Activated CD4-positive, alpha-beta T cell treated with anti-CD3 and anti-CD28 coated beads, Interleukin-2, amount 50 U/mL, for 1 hour (primary cell): ENCODE data around the gene FYB1.

Source experiments
- DNase-seq: peaks from one replicate; pipeline ENCODE4 v3.0.0-alpha.2; 2020

FYB1 gene

DNA sequence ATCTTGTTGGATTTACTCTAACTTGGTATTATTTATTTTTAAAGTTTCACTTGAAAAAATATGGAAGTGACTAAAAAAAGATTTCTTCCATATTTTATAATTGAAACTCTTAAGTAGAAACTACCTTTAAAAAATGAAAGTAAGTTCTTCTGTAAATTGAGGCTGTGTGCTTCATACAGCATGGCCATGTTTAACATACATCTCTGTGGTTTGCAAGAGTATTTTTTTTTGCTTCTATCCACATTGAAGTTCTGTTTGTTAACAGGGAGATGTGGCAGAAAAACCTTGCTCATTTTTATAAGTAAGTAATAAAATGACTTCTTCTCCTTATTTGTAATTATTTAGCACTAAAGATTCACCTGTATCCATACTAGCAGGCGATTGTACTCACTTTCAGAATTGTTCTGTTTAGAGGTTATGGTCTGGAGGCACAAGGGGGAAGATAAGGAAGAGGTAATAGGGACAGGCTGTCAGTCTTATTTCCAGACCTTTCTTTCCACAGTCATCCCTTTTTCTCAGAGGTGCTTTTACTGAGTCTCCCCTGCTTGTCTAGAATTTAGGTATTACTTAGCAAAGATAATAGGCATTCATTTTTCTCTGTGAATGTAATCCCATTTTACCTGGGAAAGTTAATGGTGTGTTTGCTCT is 16.0 kb downstream of the FYB1 start:
- no peak for DNase-seq

DNA sequence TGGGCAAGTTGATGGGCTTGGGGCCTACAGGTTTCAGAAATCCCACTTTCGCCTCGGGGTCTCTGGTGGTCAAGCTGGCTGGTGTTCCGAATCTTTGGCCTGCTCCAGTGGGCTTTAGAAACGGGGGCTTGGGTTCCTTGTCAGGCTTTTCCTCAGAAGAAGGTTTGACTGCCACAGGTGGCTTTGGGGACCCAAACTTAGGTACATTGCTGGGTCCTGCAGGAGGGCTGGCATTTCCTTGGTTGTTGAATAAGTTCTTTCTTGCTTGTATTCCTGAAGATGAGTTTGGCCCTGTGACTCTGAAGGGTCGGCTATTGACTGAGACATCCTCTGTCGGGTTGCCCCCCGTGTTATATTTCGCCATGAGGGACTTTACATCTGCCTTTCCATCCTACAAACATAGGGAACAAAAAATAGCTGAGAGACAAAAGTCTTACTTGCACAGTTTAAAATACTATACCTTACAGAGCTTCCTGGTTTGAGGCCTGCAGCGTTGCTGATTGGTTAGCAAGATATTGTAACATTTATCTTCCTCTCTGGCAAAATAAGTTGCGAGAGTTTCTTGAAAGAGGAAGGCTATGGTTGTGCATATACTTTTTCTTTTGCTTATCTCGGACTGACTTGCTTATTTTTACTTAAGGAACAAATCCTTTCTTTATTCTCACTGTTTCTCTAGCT is 16.6 kb downstream of the FYB1 start:
- peak; percentile 30 for DNase-seq

DNA sequence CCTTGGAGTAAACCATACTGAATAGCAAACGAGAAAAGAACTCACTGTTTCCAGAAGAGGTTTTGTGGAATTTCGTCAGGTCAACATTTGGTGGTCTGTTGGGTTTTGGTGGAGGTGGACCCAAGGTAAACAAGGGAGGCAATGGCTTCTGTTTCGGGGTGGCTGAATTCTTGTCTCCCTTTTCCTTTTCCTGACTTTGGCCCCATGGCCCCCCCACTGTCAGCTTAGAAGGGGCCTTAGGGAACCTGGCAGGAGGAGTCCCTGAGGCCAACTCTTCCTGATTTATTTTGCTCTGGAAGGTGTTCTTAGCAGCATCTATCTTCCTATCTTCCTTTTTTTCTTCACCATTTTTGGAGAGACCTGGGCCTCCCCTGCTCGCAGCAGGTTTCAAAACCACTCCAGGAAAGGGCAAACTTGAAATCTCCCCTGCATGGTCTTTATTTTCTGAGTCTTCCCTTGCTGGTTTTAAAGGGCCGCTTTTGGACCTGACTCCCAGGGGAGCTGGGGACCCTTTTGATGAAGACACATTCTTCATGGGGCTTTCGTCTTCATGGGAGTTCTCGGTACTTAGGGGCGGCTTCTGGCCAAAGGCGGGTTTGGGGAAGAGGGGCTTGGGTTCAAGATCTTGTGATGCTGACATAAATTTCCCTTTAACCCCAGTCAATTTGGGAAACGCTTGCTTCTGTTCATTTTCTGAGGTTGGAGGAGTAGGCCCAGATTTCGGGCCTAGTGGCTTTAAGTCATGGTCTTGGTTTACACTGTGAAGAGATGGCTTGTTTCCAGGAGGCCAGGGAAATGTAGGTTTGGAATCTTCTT is 17.4 kb downstream of the FYB1 start:
- DNase-seq, result no peak

DNA sequence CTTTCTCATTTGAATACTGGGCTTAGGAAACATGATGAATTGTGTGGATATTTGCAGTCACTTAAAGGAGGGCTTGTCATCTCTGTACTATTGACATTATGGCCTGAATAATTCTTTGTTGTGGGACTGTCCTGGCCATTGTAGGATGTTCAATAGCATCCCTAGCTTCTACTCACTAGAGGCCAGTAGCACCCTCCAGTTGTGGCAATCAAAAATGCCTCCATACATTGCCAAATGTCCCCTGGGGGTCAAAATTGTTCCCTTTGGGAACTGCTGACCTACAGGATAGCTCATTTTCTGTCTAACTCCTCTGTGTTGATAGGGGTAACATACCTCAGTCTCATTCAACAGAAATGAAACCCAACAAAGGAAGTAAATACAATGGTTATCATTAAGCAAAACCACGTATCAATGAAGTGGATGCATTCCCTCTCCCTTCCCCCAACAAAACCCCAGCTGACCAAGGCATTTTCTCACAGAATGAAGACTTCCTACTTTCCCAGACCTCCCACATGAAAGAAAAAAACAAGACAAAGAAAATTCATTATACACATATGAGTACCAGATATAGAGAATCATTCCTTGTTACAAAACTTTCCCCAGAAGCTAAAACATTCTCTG is 18.1 kb downstream of the FYB1 start:
- DNase-seq, result no peak

DNA sequence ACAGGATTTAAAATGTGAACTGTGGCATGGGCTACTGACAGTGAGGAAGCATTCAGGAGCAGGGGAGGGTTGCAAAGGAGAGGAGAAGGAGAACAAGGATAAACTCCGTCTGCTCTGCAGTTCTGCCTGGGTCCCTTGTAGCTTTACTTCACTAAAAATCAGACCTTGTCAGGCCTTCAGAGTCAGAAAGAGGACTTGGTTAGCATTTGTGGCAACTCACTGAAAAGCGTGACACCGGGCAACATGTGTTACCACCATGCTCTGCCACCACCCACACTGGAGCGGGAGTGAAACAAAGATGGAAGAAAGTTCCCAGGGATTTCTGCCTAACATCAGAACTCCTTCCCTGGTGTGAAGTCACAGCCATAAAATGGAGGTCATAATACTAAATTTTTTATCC is 19.3 kb downstream of the FYB1 start:
- no peak for DNase-seq

DNA sequence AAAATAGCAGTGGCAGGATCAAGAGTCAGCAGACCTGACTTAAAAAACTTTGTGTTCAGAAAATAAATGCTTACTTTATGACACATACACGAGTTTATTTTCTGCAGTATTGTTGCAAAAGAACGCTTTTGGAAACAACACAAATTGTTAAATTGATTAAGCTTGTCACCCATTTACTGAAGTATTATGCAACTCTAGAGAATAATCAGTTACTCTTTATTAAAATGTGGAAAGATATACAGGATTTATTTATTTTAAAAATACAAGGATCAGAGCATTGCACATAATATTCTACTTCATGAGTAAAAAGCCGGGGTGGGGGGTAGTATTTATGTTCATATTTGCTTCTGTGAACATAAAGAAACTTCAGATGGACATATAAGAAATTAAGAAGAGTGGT is 20.0 kb downstream of the FYB1 start:
- no peak for DNase-seq

DNA sequence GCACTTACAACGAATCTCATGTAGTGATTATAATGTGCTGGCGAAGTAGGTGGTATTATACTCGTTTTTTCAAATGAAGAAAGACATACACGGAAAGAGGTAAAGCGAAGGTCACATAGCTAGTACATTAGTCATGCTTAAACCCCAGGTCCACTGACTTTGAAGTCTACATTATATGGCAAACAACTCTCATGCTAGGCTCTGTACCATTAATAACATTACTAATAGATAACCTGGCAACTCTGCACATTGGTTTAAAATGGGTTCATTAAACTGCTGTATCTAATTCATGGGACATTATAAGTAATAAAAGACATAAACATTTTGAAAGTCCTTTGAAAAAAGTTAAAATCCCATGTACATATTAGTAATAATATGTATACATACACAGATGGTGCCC is 21.2 kb downstream of the FYB1 start:
- no peak for DNase-seq

DNA sequence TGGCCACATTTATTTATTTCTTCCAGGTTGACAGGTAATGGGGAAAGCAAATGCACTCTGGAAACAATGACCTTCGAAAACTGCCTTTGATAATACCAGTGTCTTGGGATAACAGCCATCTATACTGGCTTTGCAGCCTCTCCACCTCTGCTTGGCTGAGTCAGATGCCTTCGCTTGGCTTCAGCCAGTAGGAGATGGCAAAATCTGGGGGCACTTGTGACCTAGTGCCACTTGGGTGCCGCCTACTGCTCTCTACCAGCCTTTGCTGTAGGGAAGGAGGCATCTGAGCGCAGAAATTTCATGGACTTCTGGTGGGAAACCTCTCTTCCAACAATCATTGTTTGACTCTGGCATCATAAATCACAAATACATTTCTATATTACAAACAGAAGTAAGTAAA is 21.8 kb downstream of the FYB1 start:
- peak; percentile 63 for DNase-seq

DNA sequence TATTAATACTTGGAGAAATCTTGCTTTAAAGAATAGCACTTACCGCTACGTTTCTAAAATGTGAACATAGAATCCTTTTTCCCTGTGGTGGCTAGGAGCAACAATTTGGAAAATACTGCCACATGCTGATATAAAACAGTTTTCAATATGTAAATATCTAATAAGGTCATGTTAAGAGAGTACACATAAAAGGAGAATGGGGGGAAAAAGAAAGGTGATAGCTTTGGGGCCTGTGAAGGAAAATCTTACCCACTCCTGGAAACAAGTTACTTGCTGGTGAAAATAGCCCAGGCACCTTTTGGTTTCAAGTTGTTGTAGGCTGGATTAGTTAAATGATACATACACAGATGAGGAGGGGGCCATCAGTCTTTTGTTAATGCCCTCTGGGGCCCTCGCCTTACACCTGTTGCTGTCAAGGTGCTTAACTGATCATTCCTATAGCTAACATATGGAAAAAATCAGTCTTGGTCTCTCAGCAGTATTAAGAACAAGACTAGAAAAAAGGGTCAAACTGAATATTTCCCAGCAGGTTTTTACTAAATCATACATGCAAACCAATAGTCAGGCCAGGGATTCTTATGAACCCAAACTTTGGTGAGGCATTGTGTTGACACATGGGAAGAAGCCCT is 24.1 kb downstream of the FYB1 start:
- no peak for DNase-seq

DNA sequence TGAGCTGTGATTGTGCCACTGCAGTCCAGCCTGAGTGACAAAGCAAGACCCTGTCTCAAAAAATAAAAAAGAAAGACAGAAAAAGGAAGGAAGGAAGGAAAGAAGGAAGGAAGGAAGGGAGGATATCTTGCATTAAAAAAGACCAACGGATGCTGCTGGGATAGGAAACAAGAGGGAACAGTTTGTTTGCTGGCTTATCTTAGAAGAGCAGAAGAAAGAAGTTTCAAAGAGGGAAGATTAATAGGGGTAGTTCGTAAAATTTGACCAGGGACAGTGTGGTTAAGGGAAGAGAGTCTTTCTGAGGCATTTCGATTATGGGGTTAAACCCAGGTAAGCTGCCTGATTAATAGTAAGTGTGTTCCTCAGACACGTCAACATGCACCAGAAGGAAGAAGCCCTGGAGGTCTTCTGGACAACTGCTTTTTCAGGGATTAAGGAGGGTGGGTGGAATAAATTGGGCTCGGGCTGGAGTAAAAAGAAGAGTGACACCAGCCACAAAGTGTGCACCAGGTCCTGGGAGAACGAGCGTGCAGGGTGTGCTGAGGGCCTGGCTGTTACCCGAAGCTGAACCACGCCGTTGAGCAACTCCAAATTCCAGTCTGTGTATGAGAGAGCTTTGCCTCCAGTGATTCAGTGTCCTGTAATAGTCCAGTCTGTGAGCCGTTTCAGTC is 24.8 kb downstream of the FYB1 start:
- no peak for DNase-seq

DNA sequence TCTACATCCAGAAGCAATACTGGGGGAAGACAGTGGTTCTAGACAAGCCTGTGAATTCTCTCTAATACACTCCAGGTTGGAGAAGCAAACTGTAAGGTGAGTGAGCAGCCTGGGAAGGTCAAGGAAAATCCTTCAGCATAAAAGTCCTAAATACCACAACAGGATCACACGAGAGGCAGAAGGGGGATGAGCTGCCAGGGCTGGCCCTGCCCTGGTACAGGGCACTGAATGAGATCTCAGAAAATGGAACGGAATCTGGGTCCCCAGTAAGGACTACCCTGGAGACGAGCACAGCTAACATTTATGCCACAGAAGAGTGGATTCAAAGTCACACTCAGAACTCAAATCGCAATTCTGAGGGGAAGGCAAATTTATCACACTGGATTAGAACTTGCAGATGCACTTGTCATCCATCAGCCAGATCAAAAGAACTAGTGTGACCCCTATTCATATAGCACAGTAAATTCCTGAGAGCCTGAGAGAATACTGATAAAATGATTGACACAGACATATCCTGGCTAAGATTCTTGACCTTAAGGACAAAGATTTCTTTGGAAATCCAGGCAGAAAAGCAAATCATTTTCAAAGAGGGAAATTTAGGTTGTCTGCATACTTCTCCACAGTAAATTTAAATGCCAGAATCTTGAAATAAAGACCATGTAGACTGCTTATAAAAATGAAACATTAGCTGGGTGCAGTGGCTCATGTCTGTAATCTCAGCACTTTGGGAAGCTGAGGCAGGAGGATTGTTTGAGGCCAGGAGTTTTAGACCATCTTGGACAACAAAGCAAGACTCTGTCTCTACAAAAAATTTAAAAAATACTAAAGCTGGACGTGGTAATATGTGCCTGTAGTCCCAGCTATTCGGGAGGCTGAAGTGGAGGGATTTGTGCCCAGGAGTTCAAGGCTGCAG is 25.6 kb downstream of the FYB1 start:
- DNase-seq, result no peak

DNA sequence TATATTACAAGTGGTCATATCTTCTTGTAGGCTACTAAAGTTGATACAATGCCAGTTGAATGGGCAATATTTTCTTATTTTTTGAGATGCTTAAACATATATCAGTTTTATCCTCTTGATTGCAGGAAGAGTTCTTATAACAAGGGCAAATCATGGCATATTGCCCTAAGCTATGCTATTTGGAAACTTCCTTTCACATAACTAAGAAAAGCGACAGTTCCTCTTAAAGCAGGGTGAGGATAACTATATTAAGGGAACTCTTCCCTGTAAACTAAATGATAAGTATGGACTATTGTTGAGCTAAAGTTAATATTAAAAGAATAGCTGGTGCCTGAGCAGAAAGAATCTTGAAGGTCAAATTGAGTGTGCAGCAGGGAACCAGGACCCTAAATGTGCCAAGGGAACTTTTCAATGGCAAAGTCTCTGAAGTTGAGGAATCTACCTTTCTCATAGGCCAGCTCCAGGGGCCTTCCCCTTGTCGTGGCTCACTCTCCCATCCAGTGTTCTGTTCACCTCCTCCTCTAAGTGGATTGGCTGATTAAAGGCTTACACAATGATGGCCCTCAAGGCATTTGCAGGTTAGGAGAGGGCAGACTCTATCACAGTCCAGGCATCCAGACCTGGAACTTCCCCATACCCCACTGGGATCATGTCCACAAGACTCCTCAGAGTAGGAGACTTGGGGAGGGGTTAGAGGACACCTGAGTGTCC is 26.8 kb downstream of the FYB1 start:
- no peak for DNase-seq

DNA sequence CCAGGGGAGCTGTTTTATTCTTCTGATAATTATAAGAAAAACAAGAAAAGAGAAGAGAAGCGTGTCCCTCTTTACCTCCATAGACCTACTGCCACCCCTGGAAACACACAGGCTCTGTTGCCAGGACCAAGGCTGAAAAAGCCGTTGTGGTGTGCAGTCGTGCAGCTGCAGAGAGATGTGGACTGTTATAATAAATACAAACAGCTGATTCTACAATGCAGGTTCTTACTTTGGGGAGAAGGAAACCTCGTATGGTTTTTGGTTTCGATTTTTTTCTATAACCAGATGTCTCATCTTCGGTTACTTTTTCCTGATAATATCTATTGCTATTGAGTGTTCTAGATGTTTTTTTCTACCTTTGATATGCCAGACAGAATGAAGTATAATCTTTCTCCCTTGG is 28.1 kb downstream of the FYB1 start:
- DNase-seq, result no peak

DNA sequence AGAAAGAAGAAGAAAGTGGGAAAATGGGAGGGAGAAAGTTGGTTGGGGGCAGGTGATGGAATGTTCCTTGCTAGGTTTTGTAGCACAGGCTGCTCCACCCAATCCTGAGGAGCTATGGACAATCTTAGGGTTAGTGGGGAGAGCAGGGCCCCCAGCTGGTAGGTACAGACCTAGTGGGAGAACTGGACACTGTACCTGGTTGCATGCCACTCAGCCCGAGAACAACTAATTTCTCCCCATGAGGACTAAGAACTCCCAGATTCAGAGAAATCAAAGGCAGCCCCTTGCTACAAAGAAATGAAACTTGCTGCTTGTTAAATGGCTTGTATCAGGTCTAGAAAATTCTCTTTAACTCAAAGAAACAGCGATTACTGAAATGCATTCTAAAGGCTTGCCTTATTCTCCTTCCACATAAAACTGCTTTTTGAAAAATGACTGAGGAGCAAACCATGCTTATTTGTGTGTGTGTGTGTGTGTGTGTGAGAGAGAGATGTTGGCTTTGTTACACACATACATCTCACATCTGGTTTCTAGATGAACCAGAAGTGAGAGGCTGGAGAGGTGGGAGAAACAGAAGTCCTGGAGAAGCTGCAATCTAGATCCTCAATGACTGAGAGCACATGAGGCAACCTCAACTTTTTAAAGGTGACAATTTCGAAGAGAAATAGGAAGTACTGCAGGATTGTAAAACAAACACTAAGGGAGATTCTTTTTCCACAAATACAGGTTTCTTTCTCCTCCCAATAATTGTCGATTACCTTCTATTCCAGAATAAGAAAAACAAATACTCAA is 28.9 kb downstream of the FYB1 start:
- no peak for DNase-seq

DNA sequence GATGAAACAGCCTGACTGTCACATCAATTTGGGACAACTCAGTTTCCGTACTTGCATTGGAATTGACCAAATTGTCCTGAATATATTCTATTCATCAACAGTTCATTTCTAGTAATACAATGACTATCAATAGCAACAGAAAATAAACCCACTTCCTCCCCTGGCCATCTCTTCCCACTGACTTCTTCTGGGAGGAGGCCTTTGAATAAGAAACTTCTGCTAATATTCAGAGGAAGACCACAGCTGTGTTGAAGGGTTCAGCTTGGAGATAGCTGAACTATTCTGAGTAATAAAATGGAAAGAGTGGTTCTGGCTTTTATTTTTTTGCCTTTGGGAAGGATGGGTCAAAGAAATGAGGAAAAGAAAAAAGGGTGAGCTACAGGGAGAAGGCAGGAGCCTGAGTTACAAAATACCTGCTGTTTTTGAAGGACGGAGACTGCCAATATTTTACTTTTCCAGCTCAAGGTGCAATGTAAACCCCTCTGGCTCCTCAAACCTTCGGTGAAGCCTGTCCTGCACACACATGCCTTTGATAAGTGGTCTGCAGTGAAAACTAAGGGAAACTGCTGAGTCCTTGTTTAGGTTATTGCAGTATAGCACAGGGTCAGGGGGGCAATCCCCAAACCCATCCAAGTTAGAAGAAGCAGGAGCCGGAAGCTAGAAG is 29.9 kb downstream of the FYB1 start:
- no peak for DNase-seq

DNA sequence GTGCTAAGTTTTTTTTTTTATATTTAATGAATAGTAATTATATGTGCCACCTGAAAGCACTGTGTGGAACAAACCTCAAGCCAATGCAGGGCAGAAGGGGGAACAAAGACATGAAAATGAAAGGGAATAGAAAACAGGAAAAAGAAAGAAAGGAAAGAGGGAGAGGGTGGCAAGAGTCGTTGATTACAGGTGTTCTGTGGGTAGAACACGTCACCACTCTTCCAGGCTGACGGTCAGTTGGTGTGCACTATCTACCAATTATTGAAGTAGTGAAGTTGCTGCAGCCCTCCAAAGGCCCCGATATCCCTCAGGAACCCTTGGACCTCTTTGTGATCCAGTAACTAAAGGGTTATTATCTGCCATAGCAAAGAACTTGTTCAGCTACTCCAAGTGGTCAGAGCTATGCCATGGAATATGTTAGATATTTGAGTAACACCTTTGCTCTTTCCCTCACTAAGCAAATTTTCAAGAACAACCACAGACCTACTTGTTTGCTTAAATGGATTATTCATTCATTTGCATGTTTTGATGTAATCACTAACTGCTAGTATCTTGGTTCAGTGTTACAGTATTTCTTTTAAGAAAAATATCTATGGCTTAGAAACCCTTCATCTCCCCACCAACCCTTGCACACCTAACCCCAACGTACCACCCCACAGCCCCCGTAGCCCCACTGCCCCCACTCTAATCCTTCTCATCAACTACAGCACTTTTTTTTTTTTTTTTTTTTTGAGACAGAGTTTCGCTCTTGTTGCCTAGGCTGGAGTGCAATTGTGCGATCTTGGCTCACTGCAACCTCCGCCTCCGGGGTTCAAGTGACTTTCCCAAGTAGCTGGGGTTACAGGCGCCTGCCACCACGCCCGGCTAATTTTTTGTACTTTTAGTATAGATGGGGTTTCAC is 31.3 kb downstream of the FYB1 start:
- DNase-seq, result no peak

DNA sequence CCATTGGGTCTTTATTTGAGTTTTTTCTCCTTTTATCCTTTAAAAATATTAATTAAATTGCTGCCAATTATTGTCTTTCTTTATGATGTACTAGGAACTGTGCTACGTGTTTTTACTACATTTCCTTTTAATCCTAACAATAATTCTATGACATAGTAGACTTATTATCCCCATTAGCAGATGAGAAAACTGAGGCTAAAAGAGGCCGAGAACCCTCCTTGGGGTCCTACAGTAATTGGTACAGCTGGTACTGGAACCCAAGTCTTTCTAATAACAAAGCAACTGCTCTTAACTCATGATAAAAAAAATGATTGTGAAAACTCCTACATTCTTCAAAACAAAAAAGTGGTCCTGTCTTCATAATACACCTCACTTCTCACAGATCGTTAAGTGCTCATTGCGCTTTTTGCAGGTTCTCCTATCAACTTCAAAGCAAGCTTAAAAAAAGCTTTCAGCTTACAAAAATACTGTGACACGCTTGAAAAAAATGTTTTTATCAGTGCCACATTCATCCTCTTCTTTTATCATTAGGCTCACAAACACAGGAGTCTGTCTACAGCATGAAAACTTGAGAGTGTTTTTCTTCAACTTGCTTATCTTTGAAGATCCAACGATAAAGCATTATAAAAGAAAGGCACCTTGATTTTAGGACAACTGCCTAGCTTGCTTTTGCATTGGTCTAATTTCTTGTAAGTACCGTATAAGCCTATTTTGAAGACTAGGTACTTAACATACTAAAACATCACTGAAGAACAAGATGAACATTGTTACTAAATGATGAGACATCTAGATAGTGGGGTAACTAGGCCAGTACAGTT is 32.4 kb downstream of the FYB1 start:
- no peak for DNase-seq
